ENCODE measurements around the gene SLC13A4. TPM values are rescaled to one million over a fixed set of nuclear protein-coding genes. Genes with fewer than 3 reads are reported as not detected.

The SLC13A4 gene
- polyA plus RNA-seq, 1 donor (not counting 4 experiments of a cell fraction or from before 2014, with no cell fraction given): 0.12 TPM

DNA sequence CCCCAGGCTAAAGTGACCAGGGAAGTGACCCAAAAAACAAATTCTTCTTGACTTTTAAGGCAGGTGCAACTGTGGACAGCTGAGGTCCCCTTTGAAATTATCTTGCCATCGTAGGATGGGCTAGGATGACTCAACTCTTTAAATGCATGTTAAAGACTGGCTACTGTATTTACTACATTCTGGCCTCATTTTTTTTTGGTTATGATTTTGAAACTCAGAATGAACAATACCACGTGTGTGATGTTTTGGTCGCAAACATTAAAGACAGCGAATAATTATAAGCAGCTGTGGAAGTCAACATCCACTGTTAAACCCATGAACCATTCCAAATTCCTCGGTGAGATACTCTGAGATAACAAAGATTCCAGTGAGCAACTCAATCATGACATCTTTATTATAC, 1.2 kb upstream of the SLC13A4 start:
- Histone ChIP-seq H3K4me3 (ENCODE audit: control insufficient read depth in 2 of 3, extremely low read depth in 1 of 3, insufficient read depth in 2 of 3, low read depth in 1 of 3, low read length in 3 of 3) (no peak overlapping the region), H3K27ac (ENCODE audit: control insufficient read depth, insufficient read depth, low read length) (no peak overlapping the region), H3K9me1 (ENCODE audit: control insufficient read depth, extremely low read depth, insufficient read depth, low read length) (no peaks in the 10 kb centered on the region), H2AFZ (ENCODE audit: control insufficient read depth, low read length) (no peak overlapping the region), H3K4me1 (ENCODE audit: control insufficient read depth, extremely low read depth, insufficient read depth, low read length) (no peaks in the 10 kb centered on the region), H3K4me2 (ENCODE audit: control insufficient read depth, extremely low read depth, insufficient read depth, low read depth, low read length) (no peak overlapping the region), H3K27me3 (ENCODE audit: control insufficient read depth, extremely low read depth, insufficient read depth, low read length) (no peaks in the 10 kb centered on the region), H4K20me1 (ENCODE audit: control insufficient read depth, extremely low read depth, insufficient read depth, low read length) (no peaks in the 10 kb centered on the region), H3K9ac (ENCODE audit: control insufficient read depth, extremely low read depth, insufficient read depth, low read length) (no peak overlapping the region), H3K9me3 (ENCODE audit: control insufficient read depth, low read depth, low read length) (no peaks in the 10 kb centered on the region), H3K79me2 (ENCODE audit: control insufficient read depth, insufficient read depth, low read length) (no peaks in the 10 kb centered on the region), H3K36me3 (ENCODE audit: control insufficient read depth in 2 of 2, extremely low read depth in 1 of 2, insufficient read depth in 2 of 2, low read length in 2 of 2) (no peaks in the 10 kb centered on the region)
- no peak for FAIRE-seq
- dilution Hi-C loops (cut with MboI; ENCODE audit: extremely low pct_ligation_motif_present, low sequenced_read_pairs): no loop called here
- no peak for TF ChIP-seq EZH2 (IDR thresholded peaks at IDR 0.05; ENCODE audit: low read length)
- no peak for DNase-seq (ENCODE audit: low read depth, low spot score)

DNA sequence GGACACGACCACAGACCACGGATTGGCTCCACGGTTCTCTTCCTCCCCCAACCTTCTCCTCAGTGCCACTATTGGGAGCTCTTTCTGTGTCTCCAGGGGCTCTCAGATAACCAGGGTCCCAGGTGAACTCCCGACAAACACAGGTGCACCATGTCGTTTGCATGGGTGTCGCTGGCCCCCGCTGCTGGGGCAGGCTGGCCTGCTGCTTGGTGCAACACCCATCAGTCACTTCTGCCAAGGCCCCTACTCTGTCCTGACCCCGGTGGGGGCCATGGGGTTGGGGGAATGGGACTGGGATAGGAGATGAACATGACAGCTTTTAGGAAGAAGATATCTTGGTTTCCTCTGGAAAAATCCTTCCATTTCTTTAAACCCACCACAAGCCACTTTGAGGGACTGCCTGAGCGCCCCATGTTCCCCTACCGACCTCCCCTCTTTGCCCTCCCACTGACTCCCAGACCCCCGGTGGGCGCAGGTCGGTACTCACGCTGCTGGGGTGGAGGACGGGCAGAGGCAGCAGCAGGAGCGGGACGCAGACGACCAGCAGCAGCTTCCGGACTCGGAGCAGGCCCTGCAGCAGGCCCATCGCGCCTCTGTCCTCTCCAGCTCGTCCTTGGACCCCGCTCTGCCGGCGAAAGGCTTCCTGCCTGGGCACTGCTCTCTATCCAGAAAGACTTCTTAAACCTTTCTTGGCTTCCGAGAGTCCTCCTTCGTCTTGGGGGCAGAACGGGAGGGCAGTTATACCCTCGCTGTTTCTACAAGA, 894 bp downstream of the SLC13A4 start:
- dilution Hi-C loops (cut with MboI; ENCODE audit: extremely low pct_ligation_motif_present, low sequenced_read_pairs): no loop called here
- H3K4me1 ChIP-seq (ENCODE audit: control insufficient read depth, extremely low read depth, insufficient read depth, low read length): peaks cover 6% of the 10 kb centered on the region
- no peaks in the 10 kb centered on the region for H3K9me3 ChIP-seq (ENCODE audit: control insufficient read depth, low read depth, low read length)
- DNase-seq (ENCODE audit: low read depth, low spot score): no peak
- H3K9me1 ChIP-seq (ENCODE audit: control insufficient read depth, extremely low read depth, insufficient read depth, low read length): no peaks in the 10 kb centered on the region
- H4K20me1 ChIP-seq (ENCODE audit: control insufficient read depth, extremely low read depth, insufficient read depth, low read length): no peaks in the 10 kb centered on the region
- TF ChIP-seq, protein P1, sequence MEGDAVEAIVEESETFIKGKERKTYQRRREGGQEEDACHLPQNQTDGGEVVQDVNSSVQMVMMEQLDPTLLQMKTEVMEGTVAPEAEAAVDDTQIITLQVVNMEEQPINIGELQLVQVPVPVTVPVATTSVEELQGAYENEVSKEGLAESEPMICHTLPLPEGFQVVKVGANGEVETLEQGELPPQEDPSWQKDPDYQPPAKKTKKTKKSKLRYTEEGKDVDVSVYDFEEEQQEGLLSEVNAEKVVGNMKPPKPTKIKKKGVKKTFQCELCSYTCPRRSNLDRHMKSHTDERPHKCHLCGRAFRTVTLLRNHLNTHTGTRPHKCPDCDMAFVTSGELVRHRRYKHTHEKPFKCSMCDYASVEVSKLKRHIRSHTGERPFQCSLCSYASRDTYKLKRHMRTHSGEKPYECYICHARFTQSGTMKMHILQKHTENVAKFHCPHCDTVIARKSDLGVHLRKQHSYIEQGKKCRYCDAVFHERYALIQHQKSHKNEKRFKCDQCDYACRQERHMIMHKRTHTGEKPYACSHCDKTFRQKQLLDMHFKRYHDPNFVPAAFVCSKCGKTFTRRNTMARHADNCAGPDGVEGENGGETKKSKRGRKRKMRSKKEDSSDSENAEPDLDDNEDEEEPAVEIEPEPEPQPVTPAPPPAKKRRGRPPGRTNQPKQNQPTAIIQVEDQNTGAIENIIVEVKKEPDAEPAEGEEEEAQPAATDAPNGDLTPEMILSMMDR (optimal IDR thresholded peaks at IDR 0.05 in 1 of 3, IDR thresholded peaks at IDR 0.05 in 1 of 3, conservative IDR thresholded peaks at IDR 0.05 in 1 of 3; ENCODE audit: extremely low read depth in 1 of 3, insufficient read depth in 2 of 3, low read length in 3 of 3): no peak
- no peak overlapping the region for H3K9ac ChIP-seq (ENCODE audit: control insufficient read depth, extremely low read depth, insufficient read depth, low read length)
- no peak overlapping the region for H2AFZ ChIP-seq (ENCODE audit: control insufficient read depth, low read length)
- H3K4me2 ChIP-seq (ENCODE audit: control insufficient read depth, extremely low read depth, insufficient read depth, low read depth, low read length): no peak overlapping the region
- H3K79me2 ChIP-seq (ENCODE audit: control insufficient read depth, insufficient read depth, low read length): no peaks in the 10 kb centered on the region
- H3K36me3 ChIP-seq (ENCODE audit: control insufficient read depth in 2 of 2, extremely low read depth in 1 of 2, insufficient read depth in 2 of 2, low read length in 2 of 2): no peaks in the 10 kb centered on the region
- FAIRE-seq: no peak
- no peak overlapping the region for H3K27ac ChIP-seq (ENCODE audit: control insufficient read depth, insufficient read depth, low read length)
- no peaks in the 10 kb centered on the region for H3K27me3 ChIP-seq (ENCODE audit: control insufficient read depth, extremely low read depth, insufficient read depth, low read length)
- no peak overlapping the region for H3K4me3 ChIP-seq (ENCODE audit: control insufficient read depth in 2 of 3, extremely low read depth in 1 of 3, insufficient read depth in 2 of 3, low read depth in 1 of 3, low read length in 3 of 3)

Measured in keratinocyte (primary cell).